GM19468 (cell line): ENCODE measurements around the gene SYT7.

Experiments used
- ATAC-seq: cut with Tn5 transposase; IDR thresholded peaks from one replicate; pipeline ENCODE4 v1.9.1; 2021; ENCODE audit warnings: mild to moderate bottlenecking, moderate library complexity, moderate number of reproducible peaks; ENCODE audit not compliant: unreplicated experiment; ENCODE audit errors: extremely low read depth

SYT7 gene

DNA sequence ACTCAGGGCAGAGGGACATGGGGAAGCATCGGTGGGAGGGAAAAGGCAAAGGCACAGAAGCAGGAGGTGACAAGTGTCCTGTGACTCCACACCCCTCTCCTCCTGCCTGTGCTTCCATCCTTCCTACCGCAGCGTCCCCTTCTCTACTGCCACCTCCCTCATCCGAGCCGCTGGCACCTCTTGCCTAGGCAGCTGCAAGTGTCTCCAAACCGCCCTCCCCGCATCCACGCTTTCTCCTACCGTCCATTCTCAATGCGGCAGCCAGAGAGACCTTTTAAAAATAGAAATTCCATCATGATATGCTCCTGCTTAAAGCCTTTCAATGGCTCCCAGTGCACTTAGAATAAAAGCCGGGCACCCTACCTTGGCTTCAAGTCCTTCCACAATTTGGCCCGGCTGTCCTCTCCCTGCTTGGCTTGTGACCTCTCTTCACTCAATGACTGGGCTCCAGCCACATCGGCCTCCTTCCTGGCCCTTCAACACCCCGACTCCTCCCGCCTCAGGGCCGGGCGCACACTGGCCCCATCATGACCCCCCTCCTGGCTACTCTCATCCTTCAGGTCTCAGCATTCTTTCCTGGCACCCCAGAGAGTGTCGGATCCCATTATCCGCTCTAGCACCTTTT is 55.8 kb downstream of the SYT7 start:
- ATAC-seq: no peak

DNA sequence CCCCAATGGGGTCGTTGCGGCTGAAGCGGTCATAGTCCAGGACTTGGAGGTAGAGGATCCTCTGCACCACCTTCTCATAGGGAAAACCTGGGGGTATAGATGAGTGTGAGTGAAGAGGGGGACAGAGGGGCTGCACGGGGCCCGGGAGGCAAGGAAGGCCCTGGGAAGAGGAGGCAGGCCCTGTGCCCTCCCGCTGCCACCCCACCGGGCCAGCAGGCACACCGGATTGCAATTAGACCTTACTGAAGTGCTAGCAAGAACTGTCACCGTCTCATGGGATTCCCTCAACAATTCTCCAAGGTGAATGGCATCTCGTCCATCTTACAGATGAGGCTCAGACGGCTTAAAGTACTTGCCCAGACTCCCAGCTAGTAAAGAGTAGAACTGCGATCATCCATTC is 56.4 kb downstream of the SYT7 start:
- ATAC-seq: no peak

DNA sequence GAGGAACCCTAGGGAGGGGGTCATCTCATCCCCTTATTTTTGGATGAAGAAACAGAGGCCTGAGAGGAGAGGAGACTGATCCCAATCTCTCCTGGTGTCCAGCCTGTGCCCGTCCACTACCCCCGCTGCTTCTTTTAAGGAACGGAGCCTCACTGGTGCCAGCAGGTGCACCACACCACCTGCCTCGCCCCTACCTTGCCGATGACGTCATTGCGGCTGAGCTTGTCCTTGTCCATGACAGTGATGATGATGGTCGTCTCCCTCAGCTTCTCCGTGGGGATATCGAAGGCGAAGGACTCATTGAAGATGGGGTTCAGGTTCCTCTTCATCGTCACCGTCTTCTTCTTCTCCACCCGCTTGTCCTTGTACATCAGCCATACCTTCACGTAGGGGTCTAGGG is 58.0 kb downstream of the SYT7 start:
- no peak for ATAC-seq

DNA sequence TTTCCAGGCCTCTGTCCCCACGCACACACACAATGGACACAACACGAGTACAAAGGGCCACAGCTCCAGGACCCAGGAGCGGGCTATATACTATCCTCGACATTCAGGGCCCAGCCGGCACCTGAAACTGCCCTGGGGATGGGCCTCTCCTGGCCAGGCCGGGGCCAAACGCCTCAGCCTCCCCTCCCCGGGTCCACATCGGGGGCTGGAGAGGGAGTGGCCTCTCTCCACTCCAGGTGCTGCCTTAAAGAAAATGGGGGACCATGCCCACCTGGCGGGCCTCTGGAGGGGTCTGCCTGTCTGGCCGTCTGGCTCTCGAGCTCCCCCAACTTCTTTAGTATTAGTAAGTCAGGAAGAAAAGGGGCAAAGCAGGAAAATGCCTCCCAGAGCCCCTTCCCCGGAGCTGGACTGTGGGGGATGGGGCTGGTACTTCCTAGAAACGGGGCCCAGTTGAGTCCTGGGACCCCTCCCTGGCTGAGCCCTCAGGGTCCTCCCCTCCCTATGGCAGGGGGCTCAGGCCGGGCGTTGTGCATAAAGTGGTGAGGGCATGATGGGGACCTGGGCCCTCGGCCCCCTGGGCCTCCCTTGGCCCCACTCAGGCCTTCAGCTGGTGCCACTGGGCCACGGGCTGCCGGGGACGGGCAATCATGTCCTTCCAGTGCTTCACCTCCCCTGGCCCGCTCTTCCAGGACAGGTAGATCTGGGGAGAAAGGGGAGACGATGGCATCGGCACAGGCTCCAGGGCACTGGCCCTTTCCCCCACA is 62.7 kb downstream of the SYT7 start:
- no peak for ATAC-seq

DNA sequence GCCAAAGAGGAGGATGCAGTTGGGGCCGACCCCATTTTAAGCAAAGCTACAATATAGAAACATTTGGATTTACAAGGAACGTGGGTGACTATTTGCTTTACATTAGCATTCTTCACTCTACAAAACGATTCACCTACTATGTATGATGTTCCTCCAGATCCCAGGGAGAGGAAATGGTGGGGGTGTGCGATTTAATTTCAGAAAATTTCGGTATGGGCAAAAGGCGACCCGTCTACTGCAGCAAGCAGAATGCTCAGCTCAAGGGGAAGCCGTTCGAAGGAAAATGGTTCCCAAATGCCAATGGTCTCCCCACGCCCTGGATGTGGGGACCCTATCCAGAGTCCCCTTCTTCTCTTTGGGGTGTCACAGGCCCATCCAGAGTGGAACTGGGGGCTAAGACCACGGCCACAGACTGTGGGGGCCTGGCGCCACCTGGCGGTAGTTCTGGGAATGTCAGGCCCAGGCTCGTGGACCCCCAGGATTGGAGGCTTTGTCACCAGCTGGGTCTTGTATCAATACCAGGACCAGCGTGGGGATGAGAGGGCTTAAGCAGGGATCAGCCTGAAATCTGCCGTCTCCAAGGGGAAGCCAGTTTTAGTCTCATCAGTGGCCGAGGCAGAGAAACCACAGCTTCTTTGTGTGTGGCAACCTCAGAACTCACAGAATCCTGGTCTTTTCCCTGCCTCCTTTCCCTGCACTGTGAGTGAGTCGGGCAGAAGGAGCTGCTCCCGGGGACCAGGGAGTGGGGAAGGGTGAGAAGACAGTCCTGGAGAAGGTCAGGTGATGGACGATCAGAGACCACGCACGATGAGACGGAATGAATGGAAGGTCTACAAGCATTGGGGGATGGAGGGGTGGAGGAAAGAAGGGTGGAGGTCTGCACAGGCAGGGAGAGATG is 64.0 kb downstream of the SYT7 start:
- no peak for ATAC-seq

DNA sequence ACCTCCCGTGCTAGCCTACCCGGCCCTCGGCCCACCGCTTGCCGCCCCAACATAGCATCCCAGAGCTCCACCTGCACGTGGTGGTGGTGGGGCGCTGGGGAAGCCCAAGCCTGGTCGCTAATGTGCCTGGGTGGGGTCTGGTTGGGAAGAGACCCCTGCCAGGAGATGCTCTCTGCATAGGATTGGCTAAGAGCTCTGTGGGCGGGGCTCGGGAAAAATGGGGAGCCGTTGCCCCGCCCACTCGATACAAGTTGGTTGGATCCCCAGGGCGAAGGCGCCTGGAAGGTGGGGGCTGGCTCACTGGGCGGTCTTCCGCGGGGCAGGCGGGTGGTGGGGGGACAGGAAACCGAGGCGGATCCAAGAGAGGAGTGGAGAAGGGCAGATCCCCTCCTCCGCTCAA is 64.7 kb downstream of the SYT7 start:
- no peak for ATAC-seq

DNA sequence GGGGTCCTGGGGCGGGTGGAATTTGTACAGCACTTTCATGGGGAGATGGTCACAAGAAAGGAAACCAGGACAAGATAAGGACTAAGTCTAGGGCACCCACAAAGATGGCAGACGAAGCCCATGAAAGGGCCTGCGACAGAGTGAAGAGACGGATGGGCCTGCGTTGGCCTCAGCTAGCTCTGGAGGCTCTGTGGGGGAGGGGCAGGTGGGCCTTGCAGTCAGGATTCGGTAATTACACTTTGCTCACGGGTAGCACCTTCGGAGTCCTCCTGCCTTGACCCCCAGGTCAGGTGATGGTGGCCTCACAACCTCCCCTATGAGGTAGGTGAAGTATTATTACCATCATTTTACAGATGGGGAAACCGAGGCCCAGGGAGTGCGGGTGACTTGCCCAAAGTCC is 65.2 kb downstream of the SYT7 start:
- no peak for ATAC-seq

DNA sequence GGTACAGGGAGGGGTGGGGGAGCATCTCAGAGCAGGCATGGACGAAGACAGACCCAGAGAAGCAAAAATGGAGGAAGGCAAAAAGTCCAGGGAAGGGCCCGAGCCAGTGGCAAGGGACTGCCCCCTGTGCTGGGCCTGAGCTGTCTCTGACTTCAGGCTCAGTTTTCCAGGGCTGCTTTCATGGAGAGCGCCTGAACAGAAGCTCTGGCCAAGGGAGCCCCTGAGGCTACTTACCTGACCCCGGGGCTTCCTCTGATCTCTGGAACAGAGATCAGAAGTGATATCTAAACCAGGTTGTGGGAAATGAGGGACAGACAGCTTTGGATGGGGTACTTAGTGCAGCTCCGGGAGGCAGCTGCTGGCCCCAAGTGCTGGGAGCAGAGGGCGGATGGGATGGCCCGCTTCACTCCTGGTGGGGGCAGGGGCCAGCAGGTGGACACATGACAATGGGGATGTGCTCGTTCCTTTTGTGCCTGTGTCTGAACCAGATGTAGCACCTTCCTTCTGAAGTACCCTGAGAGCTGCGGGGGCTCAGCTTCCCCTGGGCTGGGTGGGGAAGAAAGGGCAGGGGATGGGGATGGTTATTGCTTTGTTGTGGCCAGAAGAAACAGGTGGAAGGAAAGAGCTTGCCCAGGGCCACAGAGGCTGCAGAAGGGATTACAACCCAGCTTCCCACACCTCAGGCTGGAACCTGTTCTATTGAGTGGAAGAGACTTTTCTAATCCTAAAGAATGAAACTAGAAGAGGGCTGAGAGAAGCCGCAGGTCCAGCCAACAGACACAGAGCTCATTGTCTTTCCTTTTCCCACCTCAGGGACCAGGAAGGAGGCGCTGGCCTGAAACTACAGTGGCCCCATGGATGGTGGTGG is 66.6 kb downstream of the SYT7 start:
- ATAC-seq: no peak

DNA sequence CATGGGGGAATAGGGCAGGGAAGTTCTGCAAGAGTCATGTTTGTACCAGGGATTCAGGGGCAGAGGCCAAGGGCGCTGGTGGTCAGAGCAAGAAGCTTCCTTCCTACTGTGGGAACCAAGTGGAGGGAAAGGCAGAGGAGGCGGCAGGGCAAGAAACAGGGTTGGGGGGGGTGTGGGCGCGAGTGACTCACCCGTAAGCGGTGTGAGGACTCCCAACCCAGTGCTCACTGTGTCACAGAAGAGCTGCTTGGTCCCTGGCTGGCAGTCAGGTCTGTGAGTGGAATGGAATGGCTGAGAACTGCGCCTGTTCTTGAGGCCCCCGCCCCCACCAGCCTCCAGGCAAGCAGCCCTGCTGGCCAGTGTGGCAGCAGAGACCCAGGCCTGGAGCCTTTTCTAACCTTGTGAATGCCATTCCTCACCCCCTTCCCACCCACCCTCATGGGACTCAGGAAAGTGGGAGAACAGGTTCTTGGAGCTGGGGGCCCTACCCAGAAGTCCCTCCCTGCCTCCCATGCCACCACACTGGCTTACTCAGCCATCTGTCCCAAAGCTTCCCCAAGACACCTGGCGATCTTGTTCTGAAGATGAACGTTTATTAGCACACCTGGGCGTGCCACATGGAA is 67.6 kb downstream of the SYT7 start:
- ATAC-seq: no peak

DNA sequence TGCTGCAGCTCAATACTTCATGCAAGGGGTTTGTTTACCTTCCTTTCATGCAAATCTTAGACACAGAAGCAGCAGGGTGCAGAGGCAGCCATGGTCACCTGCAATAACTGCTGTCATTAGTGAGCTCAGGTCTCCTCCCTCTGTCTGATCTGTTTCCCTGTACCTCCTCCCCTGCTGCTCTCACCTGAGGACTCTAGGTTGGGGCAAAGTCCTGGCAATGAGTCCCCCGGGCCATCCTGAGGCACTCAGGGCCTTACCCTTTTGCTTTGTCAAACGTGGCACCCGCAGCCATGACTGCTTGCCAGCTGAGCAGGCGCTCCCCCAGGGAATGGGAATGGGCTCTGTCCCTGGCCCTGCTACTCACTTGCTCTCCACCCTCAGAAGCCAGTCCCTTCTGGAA is 68.4 kb downstream of the SYT7 start:
- ATAC-seq: no peak

DNA sequence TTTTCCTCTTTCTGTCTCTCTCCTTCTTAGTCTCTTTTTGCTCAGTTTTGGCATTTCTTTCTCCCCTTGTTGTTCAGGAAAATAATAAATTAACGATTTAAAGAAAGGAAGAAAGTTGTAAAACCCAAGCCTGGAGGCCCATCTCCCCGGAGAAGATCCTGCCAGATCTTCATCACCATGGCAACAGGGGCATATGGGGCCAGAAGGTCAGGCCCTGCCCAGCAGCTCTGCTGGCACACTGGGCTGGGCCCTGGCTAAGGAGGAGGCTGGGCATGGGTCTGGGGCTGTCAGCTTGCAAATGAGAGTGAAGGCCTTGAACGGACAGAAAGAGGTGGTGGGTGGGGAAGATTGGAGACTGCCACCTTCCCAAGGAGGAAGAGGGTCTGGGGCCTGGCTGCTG is 69.5 kb downstream of the SYT7 start:
- no peak for ATAC-seq

DNA sequence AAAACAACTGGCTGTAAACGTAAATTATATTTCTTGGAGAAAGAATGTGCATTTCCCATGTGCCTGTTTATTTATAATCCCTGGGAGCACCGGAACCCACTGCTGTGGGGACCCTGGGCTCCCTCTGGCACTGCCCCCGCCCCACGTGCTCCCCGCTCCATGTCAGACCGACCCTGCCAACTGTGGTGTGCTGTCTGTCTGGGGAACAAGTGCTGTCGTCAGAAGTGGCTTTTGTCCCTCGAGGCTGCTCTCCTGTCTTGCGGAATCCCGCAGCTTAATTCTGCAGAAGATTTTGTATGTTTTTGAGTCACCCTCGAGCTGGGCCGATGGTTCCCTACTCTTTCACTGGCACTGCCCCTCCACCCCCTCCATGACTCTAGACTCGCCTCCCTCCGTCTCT is 69.9 kb downstream of the SYT7 start:
- ATAC-seq: no peak

DNA sequence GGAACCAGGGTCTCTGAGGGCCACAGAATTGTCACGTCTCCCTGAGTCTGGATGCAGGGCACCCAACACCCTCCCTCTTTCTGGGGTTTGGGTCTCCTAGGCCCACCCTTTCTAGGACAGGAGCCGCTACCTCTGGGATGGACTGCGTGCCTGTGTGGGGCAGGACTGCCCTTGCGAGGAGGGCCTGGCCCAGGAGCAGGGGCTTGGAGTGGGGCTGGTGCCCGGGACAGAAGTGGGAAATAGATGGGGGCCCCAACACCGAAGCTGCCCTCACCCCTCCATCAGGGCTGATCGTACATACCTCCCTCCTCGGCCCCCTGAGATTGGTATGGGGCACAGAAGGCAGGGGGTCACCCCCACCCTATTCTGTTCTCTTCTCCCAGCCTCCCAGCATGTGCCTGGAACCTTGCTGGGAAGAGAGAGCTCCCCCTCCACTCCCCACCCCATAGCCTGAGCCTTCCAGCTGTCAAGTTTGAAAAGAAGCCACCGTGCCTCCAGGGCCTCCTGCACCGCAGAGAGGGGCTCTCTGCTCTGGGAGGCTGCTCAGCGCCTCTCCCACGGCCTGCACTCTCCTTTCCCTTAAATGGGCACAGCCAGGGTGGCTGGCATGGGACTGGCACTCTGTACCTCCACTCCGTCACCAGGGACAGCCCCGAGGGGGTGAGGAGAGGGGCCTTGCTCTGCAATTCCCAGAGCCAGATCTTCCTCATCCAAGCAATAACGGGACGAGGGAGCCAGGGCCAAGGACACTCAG is 70.5 kb downstream of the SYT7 start:
- ATAC-seq: no peak

DNA sequence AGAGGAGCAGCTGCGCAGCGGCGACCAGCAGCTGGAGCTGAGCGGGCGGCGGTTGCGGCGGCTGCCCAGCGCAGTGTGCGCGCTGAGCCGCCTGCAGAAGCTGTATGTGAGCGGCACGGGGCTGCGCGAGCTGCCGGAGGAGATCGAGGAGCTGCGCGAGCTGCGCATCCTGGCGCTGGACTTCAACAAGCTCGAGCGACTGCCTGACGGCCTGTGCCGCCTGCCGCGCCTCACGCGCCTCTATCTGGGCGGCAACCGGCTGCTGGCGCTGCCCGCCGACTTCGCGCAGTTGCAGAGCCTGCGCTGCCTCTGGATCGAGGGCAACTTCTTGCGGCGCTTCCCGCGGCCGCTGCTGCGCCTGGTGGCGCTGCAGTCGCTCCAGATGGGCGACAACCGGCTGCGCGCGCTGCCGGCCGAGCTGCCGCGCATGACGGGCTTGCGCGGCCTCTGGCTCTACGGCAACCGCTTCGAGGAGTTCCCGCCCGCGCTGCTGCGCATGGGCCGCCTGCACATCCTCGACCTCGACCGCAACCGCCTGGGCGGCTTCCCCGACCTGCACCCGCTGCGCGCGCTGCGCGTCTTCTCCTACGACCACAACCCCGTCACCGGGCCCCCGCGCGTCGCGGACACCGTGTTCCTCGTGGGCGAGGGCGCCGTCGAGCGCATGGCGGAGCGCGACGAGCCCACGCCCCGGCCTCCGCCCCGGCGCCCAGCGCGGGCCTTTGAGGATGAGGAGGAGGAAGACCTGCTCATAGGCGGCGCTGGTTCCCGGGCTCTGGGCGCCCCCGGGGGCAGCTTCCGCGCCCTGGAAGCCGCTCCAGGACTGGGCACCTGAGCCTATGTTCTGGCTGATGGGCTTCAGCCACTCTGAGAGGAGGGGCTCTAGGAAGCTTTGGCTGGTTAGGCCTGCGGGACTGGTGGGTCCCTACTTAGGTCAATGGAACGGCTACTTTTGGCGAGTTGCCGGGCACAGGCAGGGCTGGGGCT is 71.5 kb downstream of the SYT7 start:
- ATAC-seq: peak; percentile 64

DNA sequence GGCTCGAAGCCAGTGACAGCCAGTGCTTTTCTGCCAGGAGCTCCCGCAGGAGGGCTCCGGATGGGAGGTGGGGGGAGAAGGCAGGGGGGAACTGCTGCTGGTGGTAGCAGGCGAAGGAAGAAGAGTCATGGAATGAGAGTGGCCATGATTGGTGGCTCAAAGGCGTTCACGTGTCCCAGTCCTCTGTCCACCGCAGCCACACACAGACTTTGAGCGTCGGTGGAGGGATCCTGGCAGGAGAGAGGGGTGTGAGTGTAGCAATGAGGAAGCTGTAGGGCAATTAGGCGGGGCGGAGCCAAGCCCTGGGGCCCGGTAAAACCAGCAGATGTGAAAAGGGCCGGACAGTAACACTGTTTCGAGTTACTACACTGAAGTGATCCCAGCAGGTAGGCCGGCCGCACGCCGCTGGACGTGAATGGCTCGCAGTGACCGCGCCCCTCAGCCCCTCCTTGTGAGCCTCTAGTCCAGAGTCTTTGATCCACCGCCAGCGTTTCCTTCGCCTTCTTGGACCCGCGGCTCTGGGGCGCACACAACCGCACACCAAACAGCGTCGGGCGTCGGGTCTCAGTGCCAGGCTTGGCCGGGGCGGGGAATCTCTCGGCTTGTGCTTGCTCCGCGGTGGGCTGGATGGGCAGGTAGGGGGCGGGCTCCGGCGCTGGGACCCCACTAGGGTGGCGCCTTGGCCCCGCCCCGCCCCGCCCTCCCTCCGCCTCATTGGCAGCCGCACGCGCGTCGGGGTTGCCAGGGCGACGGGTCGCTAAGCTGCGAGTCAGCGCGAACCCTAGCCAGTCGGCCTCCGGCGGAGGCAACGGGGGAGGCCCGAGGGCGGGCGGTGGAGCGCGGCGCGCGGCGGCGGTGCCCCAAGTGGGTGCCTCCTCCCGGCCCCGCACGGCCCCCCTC is 72.7 kb downstream of the SYT7 start, which contains the start of gene LRRC10B:
Gene LRRC10B (plus strand): TSS at position 788 of the 900 bp plus-strand sequence. CDS start 250 bp downstream, outside the sequence.
- no peak for ATAC-seq

DNA sequence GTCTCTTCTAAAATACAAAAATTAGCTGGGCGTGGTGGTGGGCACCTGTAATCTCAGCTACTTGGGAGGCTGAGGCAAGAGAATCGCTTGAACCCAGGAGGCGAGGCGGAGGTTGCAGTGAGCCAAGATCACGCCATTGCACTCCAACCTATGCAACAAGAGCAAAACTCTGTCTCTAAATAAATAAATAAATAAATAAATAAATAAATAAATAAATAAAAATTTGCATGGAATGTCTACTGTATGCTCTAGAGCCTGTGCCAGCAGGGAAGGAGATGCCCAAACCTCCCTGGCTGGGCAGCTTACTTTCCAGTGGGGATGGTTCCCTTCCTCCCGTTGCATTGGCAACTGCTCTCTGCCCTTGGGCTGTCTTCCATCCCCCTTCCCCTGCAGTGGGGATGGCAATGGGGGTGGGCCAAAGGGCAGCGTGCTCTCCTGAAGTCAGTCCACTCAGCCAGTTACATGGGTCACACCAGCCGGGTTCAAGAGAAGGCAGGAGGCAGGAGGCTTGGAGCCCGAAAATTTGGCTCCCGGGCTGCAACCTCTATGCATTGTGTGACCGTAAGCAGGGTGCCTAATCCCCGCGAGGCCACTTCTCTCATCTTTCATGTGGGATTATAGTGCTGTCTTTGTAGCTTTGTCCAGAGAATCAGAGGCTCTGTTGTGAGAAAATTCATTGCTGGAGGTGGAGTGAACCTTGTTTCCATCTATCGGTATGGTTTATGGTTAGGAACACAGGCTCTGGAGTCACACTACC is 73.7 kb downstream of the SYT7 start:
- ATAC-seq: no peak
